ENCODE measurements around the gene PROK2. TPM values are rescaled to one million over a fixed set of nuclear protein-coding genes. Genes with fewer than 3 reads are reported as not detected.

The PROK2 gene
- total and polyA plus RNA-seq, 10 of the 15 experiments (the other 5 are each of a cell fraction or from before 2014, with no cell fraction given): not detected

DNA sequence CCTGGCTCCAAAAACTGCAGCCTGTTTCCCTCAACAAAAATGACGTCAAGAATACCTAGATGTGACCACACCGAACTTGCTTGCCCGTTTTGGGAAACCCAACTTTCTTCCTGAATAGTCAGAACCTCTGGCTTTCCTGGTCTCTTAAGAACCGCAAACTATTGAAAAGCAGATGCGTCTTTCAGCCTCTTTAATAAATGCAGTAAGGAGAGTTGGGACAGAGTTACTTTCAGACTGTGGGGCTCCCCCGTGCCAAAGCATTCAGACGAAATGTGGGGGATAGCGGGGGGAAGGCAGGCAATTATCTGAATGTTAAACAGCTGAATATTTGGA lies 1.2 kb upstream of the PROK2 start:
- in situ Hi-C loops (cut with MboI) (no loop called here), intact Hi-C loops (cut with micrococcal nuclease; ENCODE audit: unreplicated experiment) (no loop called here)
- FAIRE-seq (no peak), DNase-seq (ENCODE audit: low read depth, low spot score) (no peak), ATAC-seq (no peak)
- ChIA-PET CTCF (no interaction called here), POLR2A (no interaction called here), SMC1A (ENCODE audit: uncharacterized antibody, unreplicated experiment) (no interaction called here), RAD21 (ENCODE audit: unreplicated experiment) (no interaction called here)
- H3K9me3 ChIP-seq (replicated peaks; ENCODE audit: control insufficient read depth, insufficient read depth, low read length): no peaks in the 10 kb centered on the region
- H3K4me1 ChIP-seq (ENCODE audit: control insufficient read depth, insufficient read depth, low read length): no peaks in the 10 kb centered on the region
- no peaks in the 10 kb centered on the region for H3K79me2 ChIP-seq (ENCODE audit: control insufficient read depth, insufficient read depth, low read length)
- BruUV-seq (replicated peaks): no TSS peak
- peaks cover 7 to 17% of the 10 kb centered on the region in 2 experiments for H3K27me3 ChIP-seq (replicated peaks in 1 of 2; ENCODE audit: control insufficient read depth in 2 of 2, insufficient read depth in 2 of 2, low read length in 1 of 2)
- TF ChIP-seq, protein P1, sequence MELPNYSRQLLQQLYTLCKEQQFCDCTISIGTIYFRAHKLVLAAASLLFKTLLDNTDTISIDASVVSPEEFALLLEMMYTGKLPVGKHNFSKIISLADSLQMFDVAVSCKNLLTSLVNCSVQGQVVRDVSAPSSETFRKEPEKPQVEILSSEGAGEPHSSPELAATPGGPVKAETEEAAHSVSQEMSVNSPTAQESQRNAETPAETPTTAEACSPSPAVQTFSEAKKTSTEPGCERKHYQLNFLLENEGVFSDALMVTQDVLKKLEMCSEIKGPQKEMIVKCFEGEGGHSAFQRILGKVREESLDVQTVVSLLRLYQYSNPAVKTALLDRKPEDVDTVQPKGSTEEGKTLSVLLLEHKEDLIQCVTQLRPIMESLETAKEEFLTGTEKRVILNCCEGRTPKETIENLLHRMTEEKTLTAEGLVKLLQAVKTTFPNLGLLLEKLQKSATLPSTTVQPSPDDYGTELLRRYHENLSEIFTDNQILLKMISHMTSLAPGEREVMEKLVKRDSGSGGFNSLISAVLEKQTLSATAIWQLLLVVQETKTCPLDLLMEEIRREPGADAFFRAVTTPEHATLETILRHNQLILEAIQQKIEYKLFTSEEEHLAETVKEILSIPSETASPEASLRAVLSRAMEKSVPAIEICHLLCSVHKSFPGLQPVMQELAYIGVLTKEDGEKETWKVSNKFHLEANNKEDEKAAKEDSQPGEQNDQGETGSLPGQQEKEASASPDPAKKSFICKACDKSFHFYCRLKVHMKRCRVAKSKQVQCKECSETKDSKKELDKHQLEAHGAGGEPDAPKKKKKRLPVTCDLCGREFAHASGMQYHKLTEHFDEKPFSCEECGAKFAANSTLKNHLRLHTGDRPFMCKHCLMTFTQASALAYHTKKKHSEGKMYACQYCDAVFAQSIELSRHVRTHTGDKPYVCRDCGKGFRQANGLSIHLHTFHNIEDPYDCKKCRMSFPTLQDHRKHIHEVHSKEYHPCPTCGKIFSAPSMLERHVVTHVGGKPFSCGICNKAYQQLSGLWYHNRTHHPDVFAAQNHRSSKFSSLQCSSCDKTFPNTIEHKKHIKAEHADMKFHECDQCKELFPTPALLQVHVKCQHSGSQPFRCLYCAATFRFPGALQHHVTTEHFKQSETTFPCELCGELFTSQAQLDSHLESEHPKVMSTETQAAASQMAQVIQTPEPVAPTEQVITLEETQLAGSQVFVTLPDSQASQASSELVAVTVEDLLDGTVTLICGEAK (IDR thresholded peaks at IDR 0.05; ENCODE audit: borderline replicate concordance): no peak
- TF ChIP-seq, protein P2, sequence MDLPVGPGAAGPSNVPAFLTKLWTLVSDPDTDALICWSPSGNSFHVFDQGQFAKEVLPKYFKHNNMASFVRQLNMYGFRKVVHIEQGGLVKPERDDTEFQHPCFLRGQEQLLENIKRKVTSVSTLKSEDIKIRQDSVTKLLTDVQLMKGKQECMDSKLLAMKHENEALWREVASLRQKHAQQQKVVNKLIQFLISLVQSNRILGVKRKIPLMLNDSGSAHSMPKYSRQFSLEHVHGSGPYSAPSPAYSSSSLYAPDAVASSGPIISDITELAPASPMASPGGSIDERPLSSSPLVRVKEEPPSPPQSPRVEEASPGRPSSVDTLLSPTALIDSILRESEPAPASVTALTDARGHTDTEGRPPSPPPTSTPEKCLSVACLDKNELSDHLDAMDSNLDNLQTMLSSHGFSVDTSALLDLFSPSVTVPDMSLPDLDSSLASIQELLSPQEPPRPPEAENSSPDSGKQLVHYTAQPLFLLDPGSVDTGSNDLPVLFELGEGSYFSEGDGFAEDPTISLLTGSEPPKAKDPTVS (IDR thresholded peaks at IDR 0.05; ENCODE audit: low read depth, low read length): no peak
- no peak for TF ChIP-seq RCOR1 (conservative IDR thresholded peaks at IDR 0.05; ENCODE audit: low read depth, low read length)
- TF ChIP-seq, protein P3, sequence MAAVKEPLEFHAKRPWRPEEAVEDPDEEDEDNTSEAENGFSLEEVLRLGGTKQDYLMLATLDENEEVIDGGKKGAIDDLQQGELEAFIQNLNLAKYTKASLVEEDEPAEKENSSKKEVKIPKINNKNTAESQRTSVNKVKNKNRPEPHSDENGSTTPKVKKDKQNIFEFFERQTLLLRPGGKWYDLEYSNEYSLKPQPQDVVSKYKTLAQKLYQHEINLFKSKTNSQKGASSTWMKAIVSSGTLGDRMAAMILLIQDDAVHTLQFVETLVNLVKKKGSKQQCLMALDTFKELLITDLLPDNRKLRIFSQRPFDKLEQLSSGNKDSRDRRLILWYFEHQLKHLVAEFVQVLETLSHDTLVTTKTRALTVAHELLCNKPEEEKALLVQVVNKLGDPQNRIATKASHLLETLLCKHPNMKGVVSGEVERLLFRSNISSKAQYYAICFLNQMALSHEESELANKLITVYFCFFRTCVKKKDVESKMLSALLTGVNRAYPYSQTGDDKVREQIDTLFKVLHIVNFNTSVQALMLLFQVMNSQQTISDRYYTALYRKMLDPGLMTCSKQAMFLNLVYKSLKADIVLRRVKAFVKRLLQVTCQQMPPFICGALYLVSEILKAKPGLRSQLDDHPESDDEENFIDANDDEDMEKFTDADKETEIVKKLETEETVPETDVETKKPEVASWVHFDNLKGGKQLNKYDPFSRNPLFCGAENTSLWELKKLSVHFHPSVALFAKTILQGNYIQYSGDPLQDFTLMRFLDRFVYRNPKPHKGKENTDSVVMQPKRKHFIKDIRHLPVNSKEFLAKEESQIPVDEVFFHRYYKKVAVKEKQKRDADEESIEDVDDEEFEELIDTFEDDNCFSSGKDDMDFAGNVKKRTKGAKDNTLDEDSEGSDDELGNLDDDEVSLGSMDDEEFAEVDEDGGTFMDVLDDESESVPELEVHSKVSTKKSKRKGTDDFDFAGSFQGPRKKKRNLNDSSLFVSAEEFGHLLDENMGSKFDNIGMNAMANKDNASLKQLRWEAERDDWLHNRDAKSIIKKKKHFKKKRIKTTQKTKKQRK (IDR thresholded peaks at IDR 0.05; ENCODE audit: low read depth, low read length): no peak
- TF ChIP-seq IKZF1 (conservative IDR thresholded peaks at IDR 0.05): no peak
- no peaks in the 10 kb centered on the region for H3K36me3 ChIP-seq (ENCODE audit: control insufficient read depth in 2 of 2, insufficient read depth in 2 of 2, low read length in 1 of 2)
- H3K4me2 ChIP-seq (ENCODE audit: control insufficient read depth, insufficient read depth): no peak overlapping the region
- 30% methylated on average over 8 of the region's 8 CpGs for WGBS (ENCODE audit: insufficient coverage, insufficient replicate concordance, low lambda C conversion rate, missing lambda C conversion rate)
- no peak overlapping the region for H2AFZ ChIP-seq (ENCODE audit: control insufficient read depth, low read depth, low read length)
- no peaks in the 10 kb centered on the region for H4K20me1 ChIP-seq (ENCODE audit: control insufficient read depth, insufficient read depth)
- no peak overlapping the region for H3K4me3 ChIP-seq
- H3K27ac ChIP-seq (ENCODE audit: control insufficient read depth, insufficient read depth): no peak overlapping the region
- H3K9ac ChIP-seq (ENCODE audit: control insufficient read depth, insufficient read depth, low read length): no peak overlapping the region
